Glutamatergic neuron (in vitro differentiated cells): Measurements from ENCODE around the gene MLPH. TPM values are rescaled to one million over a fixed set of nuclear protein-coding genes. Genes with fewer than 3 reads are reported as not detected.

Source experiments
- DNase-seq: peaks from one replicate; pipeline ENCODE4 v3.0.0; 2022
- H3K27ac Mint-ChIP-seq: one replicate; pipeline ENCODE4 v1.8.0; 2020; ENCODE audit warnings: mild to moderate bottlenecking, mixed read lengths, inconsistent platforms; ENCODE audit not compliant: unreplicated experiment
- H3K27me3 Mint-ChIP-seq: one replicate; pipeline ENCODE4 v1.8.0; 2020; ENCODE audit warnings: mild to moderate bottlenecking, moderate library complexity, mixed read lengths, inconsistent platforms; ENCODE audit not compliant: unreplicated experiment
- H3K36me3 Mint-ChIP-seq: one replicate; pipeline ENCODE4 v1.8.0; 2020; ENCODE audit warnings: mild to moderate bottlenecking, mixed read lengths, inconsistent platforms; ENCODE audit not compliant: unreplicated experiment
- H3K4me1 Mint-ChIP-seq: one replicate; pipeline ENCODE4 v1.8.0; 2020; ENCODE audit warnings: mild to moderate bottlenecking, low read depth, mixed read lengths, inconsistent platforms; ENCODE audit not compliant: unreplicated experiment
- H3K4me3 Mint-ChIP-seq: one replicate; pipeline ENCODE4 v1.8.0; 2020; ENCODE audit warnings: mild to moderate bottlenecking, mixed read lengths, inconsistent platforms; ENCODE audit not compliant: unreplicated experiment
- H3K9me3 Mint-ChIP-seq: one replicate; pipeline ENCODE4 v1.8.0; 2020; ENCODE audit warnings: mild to moderate bottlenecking, moderate library complexity, mixed read lengths, inconsistent platforms; ENCODE audit not compliant: unreplicated experiment
- CTCF ChIP-seq: fragments of 200-600 bp; sonication (generic); IDR thresholded peaks from one replicate; pipeline ENCODE4 v1.5.0; 2021; ENCODE audit not compliant: partially characterized antibody, unreplicated experiment
- total RNA-seq: library from RNA; stranded (reverse); fragmentation: NEBNext Ultra II Directional; extraction: Animal tissue kit (Norgen Biotek cat#: 25700); gene quantifications from one replicate; pipeline ENCODE4 v1.2.1, GENCODE V29; 2021; ENCODE audit not compliant: unreplicated experiment

The MLPH gene
- total RNA-seq, 1 donor from 2014 or later, result 4.3 TPM

- no peaks in the 10 kb centered on the region for H3K36me3 Mint-ChIP-seq
- H3K27ac Mint-ChIP-seq, result no peak overlapping the region
- H3K4me1 Mint-ChIP-seq, result peaks cover 5% of the 10 kb centered on the region
- H3K9me3 Mint-ChIP-seq, result peaks cover 3% of the 10 kb centered on the region
- no peak for TF ChIP-seq CTCF
- DNase-seq, result no peak
- no peak overlapping the region for H3K4me3 Mint-ChIP-seq
- peaks cover 6% of the 10 kb centered on the region for H3K27me3 Mint-ChIP-seq
These were observed 96.6 kb downstream of the MLPH start for GRCh38 chr2:237583385-237584295.

- Mint-ChIP-seq H3K4me3 (no peak overlapping the region), H3K9me3 (peaks cover 3% of the 10 kb centered on the region), H3K4me1 (peaks cover 5% of the 10 kb centered on the region), H3K36me3 (no peaks in the 10 kb centered on the region), H3K27ac (no peak overlapping the region), H3K27me3 (peaks cover 3% of the 10 kb centered on the region)
- TF ChIP-seq CTCF, result no peak
- no peak for DNase-seq
These were observed 98.7 kb downstream of the MLPH start for GRCh38 chr2:237585590-237586221.

- peaks cover 3% of the 10 kb centered on the region for H3K9me3 Mint-ChIP-seq
- H3K36me3 Mint-ChIP-seq, result no peaks in the 10 kb centered on the region
- no peak for DNase-seq
- H3K4me1 Mint-ChIP-seq, result no peaks in the 10 kb centered on the region
- no peak for TF ChIP-seq CTCF
- peaks cover 2% of the 10 kb centered on the region for H3K27me3 Mint-ChIP-seq
- no peak overlapping the region for H3K4me3 Mint-ChIP-seq
- H3K27ac Mint-ChIP-seq, result no peak overlapping the region
These were observed 101.1 kb downstream of the MLPH start for GRCh38 chr2:237588044-237588696.

- no peak for TF ChIP-seq CTCF
- Mint-ChIP-seq H3K4me1 (peaks cover 17% of the 10 kb centered on the region), H3K4me3 (no peak within 1 kb of the TSS), H3K27ac (no peak within 1 kb of the TSS), H3K9me3 (peaks cover 3% of the 10 kb centered on the region), H3K36me3 (no peaks in the 10 kb centered on the region), H3K27me3 (peaks cover 2% of the 10 kb centered on the region)
- no peak for DNase-seq
These were observed 103.5 kb downstream of the MLPH start, which contains the start of gene RAB17 for GRCh38 chr2:237590272-237591140. Gene RAB17 (minus strand): TSS chr2:237590734. CDS start chr2:237586154, 4,580 bp downstream.
